Measurements from ENCODE around the gene CHD3. TPM values are rescaled to one million over a fixed set of nuclear protein-coding genes. Genes with fewer than 3 reads are reported as not detected.

CHD3 gene
- total and polyA plus RNA-seq, 10 of the 15 experiments (the other 5 are each of a cell fraction or from before 2014, with no cell fraction given), result 1.4 to 86.8 (median 39.1) TPM

- TF ChIP-seq PKNOX1 (IDR thresholded peaks at IDR 0.05), result peak; percentile 94
- TF ChIP-seq REST (IDR thresholded peaks at IDR 0.05; ENCODE audit: low read depth, low read length), result no peak
- TF ChIP-seq HSF1 (IDR thresholded peaks at IDR 0.05; ENCODE audit: low read depth, low read length), result no peak
- peak; percentile 30; the same call in 1 of the 2 replicates for TF ChIP-seq RAD21 (IDR thresholded peaks at IDR 0.05; ENCODE audit: insufficient read depth, low read depth, low read length)
- no peak for TF ChIP-seq USF1 (IDR thresholded peaks at IDR 0.05; ENCODE audit: borderline replicate concordance, extremely low read length, insufficient read depth, low read depth, low read length)
- no peak for TF ChIP-seq ATF7 (IDR thresholded peaks at IDR 0.05; ENCODE audit: low read depth)
- no peak for TF ChIP-seq CEBPB (IDR thresholded peaks at IDR 0.05; ENCODE audit: borderline replicate concordance in 1 of 2, low read depth in 2 of 2, low read length in 2 of 2)
- no peak for TF ChIP-seq E4F1 (IDR thresholded peaks at IDR 0.05; ENCODE audit: borderline replicate concordance, partially characterized antibody)
- TF ChIP-seq MAX (IDR thresholded peaks at IDR 0.05; ENCODE audit: low read depth, low read length), result no peak
These were observed 44.4 kb downstream of the CHD3 start (continued) for GRCh38 chr17:7932949-7933348.

All from GM12878 (cell line).